ENCODE results near the gene WDR33. TPM values are rescaled to one million over a fixed set of nuclear protein-coding genes. Genes with fewer than 3 reads are reported as not detected.

The WDR33 gene
- 10 to 100 TPM; 49.4 to 83.3 (median 50.1) TPM for total RNA-seq

DNA sequence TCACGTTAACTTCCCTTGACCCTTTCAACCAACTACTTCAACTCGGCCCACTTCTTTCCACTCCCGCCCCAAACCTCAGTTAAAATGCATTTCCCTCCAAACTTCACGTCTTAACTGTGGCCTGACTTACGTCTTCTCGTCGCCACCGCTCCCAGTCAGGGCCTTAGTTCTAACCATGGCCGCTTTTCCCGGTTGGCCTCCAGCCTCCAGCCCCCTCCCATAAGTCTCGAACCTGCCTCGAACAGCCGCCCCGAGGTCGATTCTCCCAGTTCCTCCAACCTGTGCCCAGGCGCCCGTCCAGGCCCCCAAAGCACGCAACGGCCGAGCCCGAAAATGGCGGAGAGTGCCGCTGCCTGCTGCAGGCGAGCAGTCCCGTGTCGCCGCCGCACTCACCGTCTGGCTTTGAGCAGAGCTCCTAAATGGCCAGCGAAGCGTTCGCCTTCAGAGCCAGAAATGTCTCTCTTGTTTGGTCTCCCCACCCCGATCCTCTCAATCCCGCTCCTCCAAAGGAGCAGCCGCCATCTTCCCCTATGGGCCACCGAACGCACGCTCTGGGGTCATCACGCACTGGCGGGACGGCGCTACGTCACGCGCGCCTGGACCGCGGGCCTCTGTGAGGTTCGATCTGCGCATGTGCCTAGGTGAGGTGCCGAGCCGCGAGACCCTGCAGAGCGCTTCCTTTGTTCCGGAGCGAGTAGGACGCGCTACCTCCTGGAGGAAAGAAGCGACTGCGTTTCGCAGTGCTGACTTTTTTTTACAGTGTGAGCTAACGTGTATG lies at the start of gene WDR33:
Gene WDR33 (minus strand): TSS at position 553 of the 778 bp plus-strand sequence. CDS start 40,190 bp downstream, outside the sequence.
- Histone ChIP-seq H3K4me1 (peaks cover 0 to 4% of the 10 kb centered on the region in 2 donors), H3K4me3 (peak within 1 kb of the TSS; percentile 66 to 92 (median 80)), H3K9me3 (no peaks in the 10 kb centered on the region), H3K36me3 (no peaks in the 10 kb centered on the region), H3K27ac (peak within 1 kb of the TSS; percentile 97), H3K27me3 (no peaks in the 10 kb centered on the region)
- peak; percentile 81 for TF ChIP-seq POLR2A (IDR thresholded peaks at IDR 0.05)
- TF ChIP-seq POLR2AphosphoS5 (IDR thresholded peaks at IDR 0.05), result peak; percentile 83 to 96 (median 83)
- TF ChIP-seq, protein P1, sequence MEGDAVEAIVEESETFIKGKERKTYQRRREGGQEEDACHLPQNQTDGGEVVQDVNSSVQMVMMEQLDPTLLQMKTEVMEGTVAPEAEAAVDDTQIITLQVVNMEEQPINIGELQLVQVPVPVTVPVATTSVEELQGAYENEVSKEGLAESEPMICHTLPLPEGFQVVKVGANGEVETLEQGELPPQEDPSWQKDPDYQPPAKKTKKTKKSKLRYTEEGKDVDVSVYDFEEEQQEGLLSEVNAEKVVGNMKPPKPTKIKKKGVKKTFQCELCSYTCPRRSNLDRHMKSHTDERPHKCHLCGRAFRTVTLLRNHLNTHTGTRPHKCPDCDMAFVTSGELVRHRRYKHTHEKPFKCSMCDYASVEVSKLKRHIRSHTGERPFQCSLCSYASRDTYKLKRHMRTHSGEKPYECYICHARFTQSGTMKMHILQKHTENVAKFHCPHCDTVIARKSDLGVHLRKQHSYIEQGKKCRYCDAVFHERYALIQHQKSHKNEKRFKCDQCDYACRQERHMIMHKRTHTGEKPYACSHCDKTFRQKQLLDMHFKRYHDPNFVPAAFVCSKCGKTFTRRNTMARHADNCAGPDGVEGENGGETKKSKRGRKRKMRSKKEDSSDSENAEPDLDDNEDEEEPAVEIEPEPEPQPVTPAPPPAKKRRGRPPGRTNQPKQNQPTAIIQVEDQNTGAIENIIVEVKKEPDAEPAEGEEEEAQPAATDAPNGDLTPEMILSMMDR (IDR thresholded peaks at IDR 0.05), result peak in 2 of 3 donors; percentile 28
- DNase-seq (ENCODE audit: low spot score in 2 of 2), result peak; percentile 87 to 91
- intact Hi-C loops (cut with DNase I; ENCODE audit: low total_unique reads), result no loop called here

DNA sequence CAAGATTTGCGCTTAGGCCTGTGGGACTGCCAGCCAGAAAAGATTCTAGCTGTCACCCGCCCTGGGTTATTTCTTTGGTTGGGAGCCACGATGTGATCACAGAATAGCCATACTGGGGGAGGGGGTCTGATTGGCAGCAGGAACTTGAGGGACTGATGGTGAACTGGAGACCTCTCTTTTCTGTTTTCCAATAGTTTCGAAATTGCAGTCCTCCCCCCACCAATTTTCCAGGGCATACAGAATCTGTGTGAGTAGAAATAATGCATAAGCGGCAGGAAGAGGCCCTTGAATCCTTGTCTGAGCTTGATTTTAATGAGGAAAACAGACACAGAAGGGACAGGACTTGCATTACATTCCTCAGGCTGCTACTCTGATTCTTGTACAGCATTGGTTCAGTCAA lies 49.2 kb upstream of the WDR33 start:
- Histone ChIP-seq H3K36me3 (no peaks in the 10 kb centered on the region), H3K27ac (peak overlapping the region; percentile 10 to 16), H3K9me3 (no peaks in the 10 kb centered on the region), H3K4me3 (no peak overlapping the region), H3K27me3 (no peaks in the 10 kb centered on the region), H3K4me1 (peaks cover 0 to 7% of the 10 kb centered on the region in 2 donors)
- DNase-seq (ENCODE audit: low spot score in 2 of 2), result no peak
- TF ChIP-seq POLR2A (IDR thresholded peaks at IDR 0.05) (no peak), POLR2AphosphoS5 (IDR thresholded peaks at IDR 0.05) (no peak)
- TF ChIP-seq, protein P1 (IDR thresholded peaks at IDR 0.05), result no peak
- intact Hi-C loops (cut with DNase I; ENCODE audit: low total_unique reads), result no loop called here

DNA sequence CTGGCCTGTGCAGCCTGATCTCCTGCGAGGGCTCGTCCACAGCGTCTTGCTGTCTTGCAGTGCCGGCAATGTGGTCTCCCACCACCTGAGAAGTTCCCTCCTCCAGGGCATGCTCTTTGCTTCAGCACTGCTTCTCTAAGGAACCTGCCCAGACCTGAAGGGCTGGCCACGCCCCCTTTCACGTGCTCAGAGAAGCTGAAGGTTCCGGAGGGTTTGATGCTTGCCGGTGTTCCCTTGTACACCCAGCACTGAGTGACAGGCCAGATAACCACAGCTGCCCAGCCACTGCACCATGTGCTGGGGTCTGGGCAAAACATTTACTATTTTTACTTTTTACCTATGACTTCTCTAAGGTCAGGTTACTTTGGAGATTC lies 48.7 kb upstream of the WDR33 start:
- H3K27ac ChIP-seq, result peak overlapping the region; percentile 10 to 16
- peaks cover 0 to 7% of the 10 kb centered on the region in 2 donors for H3K4me1 ChIP-seq
- H3K4me3 ChIP-seq, result no peak overlapping the region
- intact Hi-C loops (cut with DNase I; ENCODE audit: low total_unique reads), result no loop called here
- no peaks in the 10 kb centered on the region for H3K36me3 ChIP-seq
- no peaks in the 10 kb centered on the region for H3K27me3 ChIP-seq
- no peak for TF ChIP-seq POLR2A (IDR thresholded peaks at IDR 0.05)
- TF ChIP-seq, protein P1 (IDR thresholded peaks at IDR 0.05), result no peak
- TF ChIP-seq POLR2AphosphoS5 (IDR thresholded peaks at IDR 0.05), result no peak
- DNase-seq (ENCODE audit: low spot score in 2 of 2), result peak; percentile 67 to 68
- H3K9me3 ChIP-seq, result no peaks in the 10 kb centered on the region

DNA sequence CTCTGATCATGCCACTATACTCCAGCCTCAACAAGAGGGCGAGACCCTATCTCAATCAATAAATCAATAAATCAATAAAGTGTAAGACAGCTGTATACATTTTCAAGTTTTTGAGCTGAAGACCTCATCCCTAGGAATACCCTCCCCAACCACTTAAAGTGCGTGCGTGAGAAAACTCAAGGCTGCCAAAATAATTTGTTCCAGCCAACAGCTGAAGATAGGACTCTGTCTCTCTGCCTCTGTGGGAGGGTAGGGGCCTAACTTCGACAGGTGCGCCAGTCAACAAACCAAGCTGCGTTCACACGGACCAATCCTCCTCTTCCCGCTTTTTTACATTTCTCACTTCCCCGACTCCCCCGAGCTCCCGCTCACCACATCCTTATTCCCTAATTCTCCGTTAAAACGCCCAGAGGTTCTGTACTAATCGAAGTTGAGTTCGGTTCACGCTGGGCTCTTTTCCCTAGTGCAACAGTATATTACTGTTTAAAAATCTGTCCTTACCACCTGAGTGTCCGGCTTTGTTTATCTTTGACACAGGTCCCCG lies 46.4 kb upstream of the WDR33 start:
- peak overlapping the region; percentile 86 to 89 for H3K27ac ChIP-seq
- no peak for DNase-seq (ENCODE audit: low spot score in 2 of 2)
- no peaks in the 10 kb centered on the region for H3K9me3 ChIP-seq
- H3K4me1 ChIP-seq, result peaks cover 0 to 7% of the 10 kb centered on the region in 2 donors
- H3K36me3 ChIP-seq, result no peaks in the 10 kb centered on the region
- H3K27me3 ChIP-seq, result no peaks in the 10 kb centered on the region
- intact Hi-C loops (cut with DNase I; ENCODE audit: low total_unique reads), result no loop called here
- TF ChIP-seq, protein P1 (IDR thresholded peaks at IDR 0.05), result no peak
- no peak for TF ChIP-seq POLR2AphosphoS5 (IDR thresholded peaks at IDR 0.05)
- TF ChIP-seq POLR2A (IDR thresholded peaks at IDR 0.05), result no peak
- peak overlapping the region; percentile 84 to 92 (median 87) for H3K4me3 ChIP-seq

DNA sequence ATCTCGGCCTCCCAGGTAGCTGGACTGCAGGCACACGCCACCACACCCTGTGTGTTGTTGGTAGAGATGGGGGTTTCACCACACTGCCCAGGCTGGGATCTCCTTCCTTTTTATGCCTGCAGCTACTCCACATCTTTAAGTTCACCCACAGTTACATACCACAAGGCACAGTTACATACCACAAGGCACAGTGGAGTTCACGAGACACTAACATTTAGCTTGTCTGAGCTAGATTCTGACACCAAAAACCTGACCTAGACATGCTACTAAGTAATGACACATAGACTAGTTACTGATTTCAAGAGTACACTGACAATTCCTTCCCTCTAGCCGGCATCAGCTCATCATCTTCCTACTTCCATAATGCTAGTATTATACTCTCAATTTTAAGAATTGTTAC lies 42.7 kb upstream of the WDR33 start:
- no peak overlapping the region for H3K27ac ChIP-seq
- no peaks in the 10 kb centered on the region for H3K9me3 ChIP-seq
- H3K4me3 ChIP-seq, result no peak overlapping the region
- peaks cover 0 to 7% of the 10 kb centered on the region in 2 donors for H3K4me1 ChIP-seq
- DNase-seq (ENCODE audit: low spot score in 2 of 2), result no peak
- TF ChIP-seq, protein P1 (IDR thresholded peaks at IDR 0.05), result no peak
- TF ChIP-seq POLR2AphosphoS5 (IDR thresholded peaks at IDR 0.05), result no peak
- TF ChIP-seq POLR2A (IDR thresholded peaks at IDR 0.05), result no peak
- no peaks in the 10 kb centered on the region for H3K27me3 ChIP-seq
- intact Hi-C loops (cut with DNase I; ENCODE audit: low total_unique reads), result no loop called here
- no peaks in the 10 kb centered on the region for H3K36me3 ChIP-seq

All from breast epithelium (tissue), 4 donors.